BE2C (cell line): ENCODE results near the gene TMEM273.

Experiments
- DNase-seq: peaks from one replicate; pipeline ENCODE4 v3.0.0-alpha.2; 2020
- H3K27me3 ChIP-seq: fragments of 250-450 bp; sonication (Bioruptor Pico); 2 replicates; pipeline ENCODE4 v1.5.1; 2020; ENCODE audit warnings: mild to moderate bottlenecking
- H3K36me3 ChIP-seq: fragments of 250-450 bp; sonication (Bioruptor Pico); 2 replicates; pipeline ENCODE4 v1.5.1; 2020; ENCODE audit warnings: mild to moderate bottlenecking
- H3K4me1 ChIP-seq: fragments of 250-450 bp; sonication (Bioruptor Pico); 2 replicates; pipeline ENCODE4 v1.5.1; 2020
- H3K4me3 ChIP-seq: 2 replicates; pipeline ENCODE4 v1.5.1; 2011; ENCODE audit warnings: low read depth, low read length
- H3K9me3 ChIP-seq: fragments of 250-450 bp; sonication (Bioruptor Pico); 2 replicates; pipeline ENCODE4 v1.5.1; 2020
- TF ChIP-seq, protein P1 (sequence below): IDR thresholded peaks from 2 replicates; pipeline ENCODE4 v1.5.1; 2012; ENCODE audit warnings: mild to moderate bottlenecking, low read depth, low read length

Gene TMEM273

DNA sequence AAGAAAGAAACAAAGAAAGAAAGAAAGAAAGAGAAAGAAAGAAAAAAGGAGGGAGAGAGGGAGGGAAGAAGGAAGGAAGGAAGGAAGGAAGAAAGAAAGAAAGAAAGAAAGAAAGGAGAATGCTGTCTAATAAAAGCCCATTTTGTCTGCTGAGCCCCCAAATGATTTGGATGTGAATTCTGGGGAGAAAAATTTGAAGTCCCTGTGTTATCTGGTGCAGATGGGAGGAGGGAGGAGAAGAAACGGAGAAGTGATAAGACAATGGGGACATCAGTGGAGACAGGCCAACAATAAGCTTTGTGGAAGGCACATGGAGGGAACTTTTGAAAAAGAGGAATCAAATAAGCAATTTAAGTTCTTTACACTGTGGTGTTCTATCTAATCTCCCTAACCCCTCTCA lies 24.6 kb upstream of the TMEM273 start:
- TF ChIP-seq, protein P1, sequence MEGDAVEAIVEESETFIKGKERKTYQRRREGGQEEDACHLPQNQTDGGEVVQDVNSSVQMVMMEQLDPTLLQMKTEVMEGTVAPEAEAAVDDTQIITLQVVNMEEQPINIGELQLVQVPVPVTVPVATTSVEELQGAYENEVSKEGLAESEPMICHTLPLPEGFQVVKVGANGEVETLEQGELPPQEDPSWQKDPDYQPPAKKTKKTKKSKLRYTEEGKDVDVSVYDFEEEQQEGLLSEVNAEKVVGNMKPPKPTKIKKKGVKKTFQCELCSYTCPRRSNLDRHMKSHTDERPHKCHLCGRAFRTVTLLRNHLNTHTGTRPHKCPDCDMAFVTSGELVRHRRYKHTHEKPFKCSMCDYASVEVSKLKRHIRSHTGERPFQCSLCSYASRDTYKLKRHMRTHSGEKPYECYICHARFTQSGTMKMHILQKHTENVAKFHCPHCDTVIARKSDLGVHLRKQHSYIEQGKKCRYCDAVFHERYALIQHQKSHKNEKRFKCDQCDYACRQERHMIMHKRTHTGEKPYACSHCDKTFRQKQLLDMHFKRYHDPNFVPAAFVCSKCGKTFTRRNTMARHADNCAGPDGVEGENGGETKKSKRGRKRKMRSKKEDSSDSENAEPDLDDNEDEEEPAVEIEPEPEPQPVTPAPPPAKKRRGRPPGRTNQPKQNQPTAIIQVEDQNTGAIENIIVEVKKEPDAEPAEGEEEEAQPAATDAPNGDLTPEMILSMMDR: no peak
- H3K9me3 ChIP-seq: no peaks in the 10 kb centered on the region
- no peaks in the 10 kb centered on the region for H3K27me3 ChIP-seq
- H3K4me3 ChIP-seq: no peak overlapping the region
- DNase-seq: no peak
- H3K4me1 ChIP-seq: no peaks in the 10 kb centered on the region
- no peaks in the 10 kb centered on the region for H3K36me3 ChIP-seq

DNA sequence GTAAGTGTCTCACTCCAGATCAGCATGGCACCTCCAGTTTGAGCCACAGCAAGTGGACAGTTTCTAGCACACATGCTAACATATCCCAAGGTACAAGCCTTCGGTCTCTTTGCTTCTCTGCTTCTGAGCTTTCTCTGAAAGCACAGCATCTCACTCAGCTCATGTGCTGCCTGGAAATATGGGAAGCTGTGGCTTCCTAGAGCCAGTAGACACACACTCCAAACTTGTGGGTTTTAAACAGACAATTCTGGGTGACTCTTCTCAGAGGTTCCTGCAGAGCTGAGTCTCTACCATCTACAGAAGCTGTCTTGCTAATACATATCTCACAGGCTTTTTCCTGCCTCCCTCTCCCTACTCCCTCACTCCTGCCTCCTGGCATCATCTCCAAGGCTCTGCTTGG lies 23.9 kb upstream of the TMEM273 start:
- H3K4me1 ChIP-seq: no peaks in the 10 kb centered on the region
- no peaks in the 10 kb centered on the region for H3K9me3 ChIP-seq
- H3K27me3 ChIP-seq: no peaks in the 10 kb centered on the region
- H3K4me3 ChIP-seq: no peak overlapping the region
- H3K36me3 ChIP-seq: no peaks in the 10 kb centered on the region
- TF ChIP-seq, protein P1: no peak
- DNase-seq: no peak

- H3K27me3 ChIP-seq: no peaks in the 10 kb centered on the region
- TF ChIP-seq, protein P1: no peak
- no peaks in the 10 kb centered on the region for H3K9me3 ChIP-seq
- no peak for DNase-seq
- no peak overlapping the region for H3K4me3 ChIP-seq
- H3K36me3 ChIP-seq: no peaks in the 10 kb centered on the region
- H3K4me1 ChIP-seq: no peaks in the 10 kb centered on the region
These were observed 20.8 kb upstream of the TMEM273 start for GRCh38 chr10:49208996-49209395.

- Histone ChIP-seq H3K4me1 (no peaks in the 10 kb centered on the region), H3K9me3 (no peaks in the 10 kb centered on the region), H3K36me3 (no peaks in the 10 kb centered on the region), H3K27me3 (no peaks in the 10 kb centered on the region), H3K4me3 (no peak overlapping the region)
- TF ChIP-seq, protein P1: no peak
- DNase-seq: no peak
These were observed 19.8 kb upstream of the TMEM273 start for GRCh38 chr10:49207936-49208487.

DNA sequence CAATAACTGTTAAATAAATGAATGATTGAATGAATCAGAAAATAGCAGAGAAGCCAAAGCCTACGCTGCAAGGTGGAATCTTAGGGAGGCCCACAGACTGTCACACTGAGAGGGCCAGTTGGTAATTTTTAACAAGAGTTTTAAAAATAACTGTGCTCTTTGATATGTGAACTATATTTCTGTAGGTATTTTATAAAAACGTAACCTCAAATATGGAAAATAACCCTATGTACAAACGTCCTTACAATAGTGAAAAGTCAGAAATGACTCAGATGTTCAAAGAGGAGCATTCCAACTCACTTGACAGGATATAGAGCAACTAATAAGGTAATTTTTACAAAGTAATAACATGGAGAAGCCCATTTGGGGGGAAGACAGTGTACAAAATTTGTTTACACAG lies 18.9 kb upstream of the TMEM273 start:
- H3K9me3 ChIP-seq: no peaks in the 10 kb centered on the region
- TF ChIP-seq, protein P1: no peak
- no peaks in the 10 kb centered on the region for H3K4me1 ChIP-seq
- no peak for DNase-seq
- H3K27me3 ChIP-seq: no peaks in the 10 kb centered on the region
- no peak overlapping the region for H3K4me3 ChIP-seq
- H3K36me3 ChIP-seq: no peaks in the 10 kb centered on the region

GRCh38 chr10:49205206-49205605 lies 17.0 kb upstream of the TMEM273 start:
- Histone ChIP-seq H3K4me1 (no peaks in the 10 kb centered on the region), H3K36me3 (no peaks in the 10 kb centered on the region), H3K9me3 (no peaks in the 10 kb centered on the region), H3K27me3 (no peaks in the 10 kb centered on the region), H3K4me3 (no peak overlapping the region)
- DNase-seq: no peak
- TF ChIP-seq, protein P1: no peak
